ENCODE results near the gene PLA2G4A.

The PLA2G4A gene

GRCh38 chr1:186925881-186926669 is 97.3 kb downstream of the PLA2G4A start:
- no peak for DNase-seq

- no peak for DNase-seq
Observed at GRCh38 chr1:186927884-186928283, 99.1 kb downstream of the PLA2G4A start.

- DNase-seq, result no peak
Observed at GRCh38 chr1:186930238-186930637, 101.5 kb downstream of the PLA2G4A start.

GRCh38 chr1:186937016-186937670 is 108.4 kb downstream of the PLA2G4A start:
- DNase-seq, result no peak

- DNase-seq, result no peak
Observed at GRCh38 chr1:186943891-186944686, 115.3 kb downstream of the PLA2G4A start.

- no peak for DNase-seq
Observed at GRCh38 chr1:186945146-186945545, 116.4 kb downstream of the PLA2G4A start.

- DNase-seq, result no peak
Observed at GRCh38 chr1:186948535-186948934, 119.8 kb downstream of the PLA2G4A start.

GRCh38 chr1:186949173-186949572 is 120.4 kb downstream of the PLA2G4A start:
- no peak for DNase-seq

GRCh38 chr1:186950547-186950946 is 121.8 kb downstream of the PLA2G4A start:
- DNase-seq, result no peak

- DNase-seq, result no peak
Observed at GRCh38 chr1:186953876-186954275, 125.1 kb downstream of the PLA2G4A start.

- no peak for DNase-seq
Observed at GRCh38 chr1:186957314-186957713, 128.6 kb downstream of the PLA2G4A start.

- DNase-seq, result no peak
Observed at GRCh38 chr1:186958520-186958919, 129.8 kb downstream of the PLA2G4A start.

- DNase-seq, result no peak
Observed at GRCh38 chr1:186960861-186961260, 132.1 kb downstream of the PLA2G4A start.

- DNase-seq, result no peak
Observed at GRCh38 chr1:186965847-186966246, 137.1 kb downstream of the PLA2G4A start.

GRCh38 chr1:186966456-186966855 is 137.7 kb downstream of the PLA2G4A start:
- DNase-seq, result no peak

GRCh38 chr1:186967656-186968394 is 139.1 kb downstream of the PLA2G4A start:
- DNase-seq, result no peak

- no peak for DNase-seq
Observed at GRCh38 chr1:186974774-186975181, 146.0 kb downstream of the PLA2G4A start.

- no peak for DNase-seq
Observed at GRCh38 chr1:186975220-186975619, 146.5 kb downstream of the PLA2G4A start.

GRCh38 chr1:186976700-186977099 is 148.0 kb downstream of the PLA2G4A start:
- DNase-seq, result no peak

- no peak for DNase-seq
Observed at GRCh38 chr1:186977266-186977957, 148.7 kb downstream of the PLA2G4A start.

- no peak for DNase-seq
Observed at GRCh38 chr1:186978596-186979556, 150.1 kb downstream of the PLA2G4A start.
